ENCODE results near the gene ZCCHC24. TPM values are rescaled to one million over a fixed set of nuclear protein-coding genes. Genes with fewer than 3 reads are reported as not detected.

ZCCHC24 gene
- total and polyA plus RNA-seq, 2 donors (not counting 3 experiments of a cell fraction or from before 2014, with no cell fraction given) = 5.2 to 8.4 TPM

- BruUV-seq (replicated peaks) = no TSS peak
- Histone ChIP-seq H3K9me1 (replicated peaks; ENCODE audit: control insufficient read depth, extremely low read depth, insufficient read depth, low read length) (no peaks in the 10 kb centered on the region), H3K4me2 (ENCODE audit: insufficient read depth, low read length) (no peak overlapping the region), H3K36me3 (ENCODE audit: control insufficient read depth in 2 of 2, extremely low read depth in 1 of 2, insufficient read depth in 2 of 2, low read length in 2 of 2) (no peaks in the 10 kb centered on the region), H3K27me3 (ENCODE audit: control insufficient read depth in 2 of 2, insufficient read depth in 2 of 2, low read length in 2 of 2) (peaks cover 0 to 2% of the 10 kb centered on the region in 2 experiments), H3K4me1 (ENCODE audit: control insufficient read depth, extremely low read depth, insufficient read depth, low read length) (no peaks in the 10 kb centered on the region), H3K27ac (ENCODE audit: insufficient read depth, low read depth, low read length) (no peak overlapping the region), H3K79me2 (ENCODE audit: control insufficient read depth, insufficient read depth, low read length) (no peaks in the 10 kb centered on the region), H3K4me3 (replicated peaks in 1 of 3; ENCODE audit: insufficient read depth in 1 of 3, low read depth in 1 of 3, low read length in 3 of 3) (no peak overlapping the region), H3K9ac (replicated peaks; ENCODE audit: extremely low read depth, insufficient read depth, low read length) (no peak overlapping the region), H2AFZ (ENCODE audit: low read depth, low read length) (no peak overlapping the region), H3K9me3 (replicated peaks; ENCODE audit: control insufficient read depth, insufficient read depth, low read length) (no peaks in the 10 kb centered on the region), H4K20me1 (replicated peaks; ENCODE audit: control insufficient read depth, extremely low read depth, insufficient read depth, low read length) (no peaks in the 10 kb centered on the region)
- ChIA-PET POLR2A (no interaction called here), CTCF (no interaction called here)
- DNase-seq (ENCODE audit: low read depth, low spot score) (no peak), FAIRE-seq (no peak)
- TF ChIP-seq MYC (IDR thresholded peaks at IDR 0.05; ENCODE audit: low read depth, low read length) = no peak
- TF ChIP-seq POLR2AphosphoS5 (IDR thresholded peaks at IDR 0.05; ENCODE audit: insufficient read depth, low read depth, low read length) = no peak
- TF ChIP-seq POLR2A (IDR thresholded peaks at IDR 0.05; ENCODE audit: low read depth, low read length) = no peak
- no peak for TF ChIP-seq MAX (IDR thresholded peaks at IDR 0.05; ENCODE audit: insufficient read depth, insufficient read length)
- TF ChIP-seq EZH2 (IDR thresholded peaks at IDR 0.05; ENCODE audit: borderline replicate concordance, low read depth, low read length, severe bottlenecking) = no peak
- no peak for TF ChIP-seq JUN (IDR thresholded peaks at IDR 0.05; ENCODE audit: borderline replicate concordance, insufficient read depth, insufficient read length, low read depth)
- no peak for TF ChIP-seq CTCF (IDR thresholded peaks at IDR 0.05; ENCODE audit: extremely low read depth in 1 of 2, insufficient read depth in 1 of 2, low read depth in 1 of 2, low read length in 2 of 2)
- intact Hi-C loops (cut with micrococcal nuclease) = no loop called here
- dilution Hi-C loops (cut with MboI; ENCODE audit: extremely low pct_ligation_motif_present, low sequenced_read_pairs) = no loop called here
Observed at GRCh38 chr10:79378383-79378646, 67.1 kb downstream of the ZCCHC24 start.

All from endothelial cell of umbilical vein (primary cell).